ENCODE measurements around the gene DPP4. TPM values are rescaled to one million over a fixed set of nuclear protein-coding genes. Genes with fewer than 3 reads are reported as not detected.

Gene DPP4
- total and polyA plus RNA-seq, 2 of the 13 experiments (the other 11 are each of a cell fraction or from before 2014, with no cell fraction given), result 39.4 to 109 TPM

- no peak; the same call in 1 of the 2 replicates for TF ChIP-seq THAP11 (CRISPR knock-in tag; IDR thresholded peaks at IDR 0.05)
- TF ChIP-seq, protein P1, sequence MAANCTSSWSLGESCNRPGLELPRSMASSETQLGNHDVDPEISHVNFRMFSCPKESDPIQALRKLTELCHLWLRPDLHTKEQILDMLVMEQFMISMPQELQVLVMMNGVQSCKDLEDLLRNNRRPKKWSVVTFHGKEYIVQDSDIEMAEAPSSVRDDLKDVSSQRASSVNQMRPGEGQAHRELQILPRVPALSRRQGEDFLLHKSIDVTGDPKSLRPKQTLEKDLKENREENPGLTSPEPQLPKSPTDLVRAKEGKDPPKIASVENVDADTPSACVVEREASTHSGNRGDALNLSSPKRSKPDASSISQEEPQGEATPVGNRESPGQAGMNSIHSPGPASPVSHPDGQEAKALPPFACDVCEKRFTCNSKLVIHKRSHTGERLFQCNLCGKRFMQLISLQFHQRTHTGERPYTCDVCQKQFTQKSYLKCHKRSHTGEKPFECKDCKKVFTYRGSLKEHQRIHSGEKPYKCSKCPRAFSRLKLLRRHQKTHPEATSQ (CRISPR knock-in tag; IDR thresholded peaks at IDR 0.05; ENCODE audit: borderline replicate concordance), result no peak
- TF ChIP-seq ZBTB40 (IDR thresholded peaks at IDR 0.05), result no peak
- no peak for TF ChIP-seq ZBTB40 (CRISPR knock-in tag; IDR thresholded peaks at IDR 0.05)
- no peak for TF ChIP-seq TOE1 (CRISPR knock-in tag; IDR thresholded peaks at IDR 0.05)
- no peak for TF ChIP-seq ZNF326 (CRISPR knock-in tag; IDR thresholded peaks at IDR 0.05; ENCODE audit: borderline replicate concordance)
- TF ChIP-seq SP2 (CRISPR knock-in tag; IDR thresholded peaks at IDR 0.05), result no peak
- TF ChIP-seq ZSCAN30 (CRISPR knock-in tag; IDR thresholded peaks at IDR 0.05), result no peak
- TF ChIP-seq ZNF619 (CRISPR knock-in tag; IDR thresholded peaks at IDR 0.05), result no peak
- peak; percentile 37; the same call in 1 of the 2 replicates for TF ChIP-seq NR2F6 (IDR thresholded peaks at IDR 0.05)
- TF ChIP-seq NR2F6 (CRISPR knock-in tag; IDR thresholded peaks at IDR 0.05), result peak; percentile 63
- 0 out of 2 replicates have a peak, but pooled peaks have one; percentile 40 for TF ChIP-seq ZNF644 (CRISPR knock-in tag; IDR thresholded peaks at IDR 0.05; ENCODE audit: low read depth)
- no peak for TF ChIP-seq SMAD1 (CRISPR knock-in tag; IDR thresholded peaks at IDR 0.05; ENCODE audit: borderline replicate concordance, low read depth)
- no peak for TF ChIP-seq ATF4 (CRISPR knock-in tag; IDR thresholded peaks at IDR 0.05)
- TF ChIP-seq ZUFSP (CRISPR knock-in tag; IDR thresholded peaks at IDR 0.05; ENCODE audit: borderline replicate concordance), result no peak
- TF ChIP-seq ZNF17 (CRISPR knock-in tag; IDR thresholded peaks at IDR 0.05), result no peak
Measured at GRCh38 chr2:162107361-162107901, 33.4 kb upstream of the DPP4 start (continued).
